PFSK-1 (cell line): ENCODE results near the gene TYW3.

Source experiments
- FOXP2 ChIP-seq: optimal IDR thresholded peaks from 2 replicates; pipeline ENCODE3; 2011; ENCODE audit warnings: borderline replicate concordance, control low read depth, inconsistent platforms; ENCODE audit not compliant: insufficient read depth; ENCODE audit errors: extremely low read length, extremely low read depth
- POLR2AphosphoS5 ChIP-seq: IDR thresholded peaks from 2 replicates; pipeline ENCODE4 v1.6.1; 2012; ENCODE audit warnings: low read depth, mild to moderate bottlenecking, control low read depth, low read length, moderate library complexity
- SIN3A ChIP-seq: IDR thresholded peaks from 2 replicates; pipeline ENCODE4 v1.6.1; 2012; ENCODE audit warnings: mild to moderate bottlenecking, low read length, moderate library complexity, borderline replicate concordance; ENCODE audit not compliant: insufficient read depth
- TAF1 ChIP-seq: IDR thresholded peaks from 2 replicates; pipeline ENCODE4 v1.6.1; 2012; ENCODE audit warnings: low read length, control low read depth, borderline replicate concordance; ENCODE audit not compliant: insufficient read depth
- TF ChIP-seq, protein P1 (sequence below), 2 experiments: IDR thresholded peaks; 2 replicates each; pipeline versions ENCODE4 v1.6.1 to v1.8.0; 2011 to 2012; ENCODE audit warnings: low read depth in 2 of 2, low read length in 2 of 2, control low read depth in 1 of 2, inconsistent platforms in 1 of 2, mild to moderate bottlenecking in 1 of 2, moderate library complexity in 1 of 2; ENCODE audit not compliant: insufficient read depth in 1 of 2

The TYW3 gene

DNA sequence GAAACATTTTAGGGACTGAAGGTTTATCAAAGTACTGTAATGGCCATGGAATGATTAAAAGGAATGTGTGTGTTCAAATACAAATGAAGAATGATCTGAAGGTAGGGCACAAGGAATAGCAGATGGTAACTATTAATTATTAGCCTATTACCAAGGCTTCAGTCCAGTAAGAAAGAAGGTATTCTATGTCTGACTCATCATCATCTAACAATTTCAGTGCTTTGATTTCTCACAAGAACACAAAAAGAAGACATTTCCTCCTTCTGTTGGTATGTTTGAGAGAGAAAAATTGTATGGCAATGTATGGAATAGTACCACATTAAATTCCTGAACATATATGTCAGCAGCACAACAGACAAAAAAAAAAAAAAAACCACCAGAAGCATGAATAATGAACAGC is 57.5 kb downstream of the TYW3 start:
- TF ChIP-seq POLR2AphosphoS5 (no peak), TAF1 (no peak), FOXP2 (no peak), SIN3A (no peak)
- TF ChIP-seq, protein P1, sequence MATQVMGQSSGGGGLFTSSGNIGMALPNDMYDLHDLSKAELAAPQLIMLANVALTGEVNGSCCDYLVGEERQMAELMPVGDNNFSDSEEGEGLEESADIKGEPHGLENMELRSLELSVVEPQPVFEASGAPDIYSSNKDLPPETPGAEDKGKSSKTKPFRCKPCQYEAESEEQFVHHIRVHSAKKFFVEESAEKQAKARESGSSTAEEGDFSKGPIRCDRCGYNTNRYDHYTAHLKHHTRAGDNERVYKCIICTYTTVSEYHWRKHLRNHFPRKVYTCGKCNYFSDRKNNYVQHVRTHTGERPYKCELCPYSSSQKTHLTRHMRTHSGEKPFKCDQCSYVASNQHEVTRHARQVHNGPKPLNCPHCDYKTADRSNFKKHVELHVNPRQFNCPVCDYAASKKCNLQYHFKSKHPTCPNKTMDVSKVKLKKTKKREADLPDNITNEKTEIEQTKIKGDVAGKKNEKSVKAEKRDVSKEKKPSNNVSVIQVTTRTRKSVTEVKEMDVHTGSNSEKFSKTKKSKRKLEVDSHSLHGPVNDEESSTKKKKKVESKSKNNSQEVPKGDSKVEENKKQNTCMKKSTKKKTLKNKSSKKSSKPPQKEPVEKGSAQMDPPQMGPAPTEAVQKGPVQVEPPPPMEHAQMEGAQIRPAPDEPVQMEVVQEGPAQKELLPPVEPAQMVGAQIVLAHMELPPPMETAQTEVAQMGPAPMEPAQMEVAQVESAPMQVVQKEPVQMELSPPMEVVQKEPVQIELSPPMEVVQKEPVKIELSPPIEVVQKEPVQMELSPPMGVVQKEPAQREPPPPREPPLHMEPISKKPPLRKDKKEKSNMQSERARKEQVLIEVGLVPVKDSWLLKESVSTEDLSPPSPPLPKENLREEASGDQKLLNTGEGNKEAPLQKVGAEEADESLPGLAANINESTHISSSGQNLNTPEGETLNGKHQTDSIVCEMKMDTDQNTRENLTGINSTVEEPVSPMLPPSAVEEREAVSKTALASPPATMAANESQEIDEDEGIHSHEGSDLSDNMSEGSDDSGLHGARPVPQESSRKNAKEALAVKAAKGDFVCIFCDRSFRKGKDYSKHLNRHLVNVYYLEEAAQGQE (IDR thresholded peaks at IDR 0.05; ENCODE audit: insufficient read depth in 1 of 2, low read depth in 2 of 2, low read length in 2 of 2) = no peak

DNA sequence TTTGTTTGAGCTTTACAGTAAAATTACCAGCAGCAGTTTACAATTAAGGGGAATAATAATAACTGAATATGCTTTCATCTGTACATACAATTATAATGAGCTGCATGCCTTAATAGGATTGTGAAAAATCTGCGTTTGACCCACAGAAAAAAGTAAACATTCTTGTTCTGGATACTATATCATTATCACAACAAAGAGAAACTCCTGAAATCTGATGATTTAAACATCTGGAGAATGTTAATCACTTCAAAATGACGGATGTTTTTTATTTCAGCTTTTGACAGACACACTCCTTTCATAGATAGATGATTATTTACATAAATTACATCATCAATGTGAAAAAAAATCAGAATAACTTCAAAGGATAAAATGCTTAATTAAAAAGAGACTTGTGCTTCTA is 58.5 kb downstream of the TYW3 start:
- TF ChIP-seq POLR2AphosphoS5 (no peak), SIN3A (no peak), FOXP2 (no peak)

DNA sequence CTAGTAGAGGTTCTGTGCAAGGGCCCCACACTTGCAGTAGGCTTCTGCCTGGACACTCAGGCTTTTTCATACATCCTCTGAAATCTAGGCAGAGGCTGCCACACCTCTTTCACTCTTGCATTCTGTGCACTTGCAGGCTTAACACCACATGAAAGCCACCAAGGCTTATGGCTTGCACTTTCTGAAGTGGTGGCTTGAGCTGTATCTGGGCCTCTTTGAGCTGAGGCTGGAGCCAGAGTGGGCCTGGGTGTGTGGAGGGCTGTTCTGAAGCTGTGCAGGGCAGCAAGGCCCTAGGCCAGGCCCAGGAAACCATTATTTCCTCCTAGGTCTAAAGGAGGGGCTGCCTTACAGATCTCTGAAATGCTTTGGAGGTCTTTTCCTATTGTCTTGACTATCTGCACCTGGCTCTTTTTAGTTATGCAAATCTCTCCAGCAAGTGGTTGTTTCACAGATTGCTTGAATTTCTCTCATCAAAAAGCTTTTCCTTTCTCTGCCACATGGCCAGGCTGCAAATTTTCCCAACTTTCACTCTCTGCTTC is 66.2 kb downstream of the TYW3 start:
- TF ChIP-seq FOXP2 = no peak
- TF ChIP-seq, protein P1 (IDR thresholded peaks at IDR 0.05; ENCODE audit: insufficient read depth in 1 of 2, low read depth in 2 of 2, low read length in 2 of 2) = no peak

DNA sequence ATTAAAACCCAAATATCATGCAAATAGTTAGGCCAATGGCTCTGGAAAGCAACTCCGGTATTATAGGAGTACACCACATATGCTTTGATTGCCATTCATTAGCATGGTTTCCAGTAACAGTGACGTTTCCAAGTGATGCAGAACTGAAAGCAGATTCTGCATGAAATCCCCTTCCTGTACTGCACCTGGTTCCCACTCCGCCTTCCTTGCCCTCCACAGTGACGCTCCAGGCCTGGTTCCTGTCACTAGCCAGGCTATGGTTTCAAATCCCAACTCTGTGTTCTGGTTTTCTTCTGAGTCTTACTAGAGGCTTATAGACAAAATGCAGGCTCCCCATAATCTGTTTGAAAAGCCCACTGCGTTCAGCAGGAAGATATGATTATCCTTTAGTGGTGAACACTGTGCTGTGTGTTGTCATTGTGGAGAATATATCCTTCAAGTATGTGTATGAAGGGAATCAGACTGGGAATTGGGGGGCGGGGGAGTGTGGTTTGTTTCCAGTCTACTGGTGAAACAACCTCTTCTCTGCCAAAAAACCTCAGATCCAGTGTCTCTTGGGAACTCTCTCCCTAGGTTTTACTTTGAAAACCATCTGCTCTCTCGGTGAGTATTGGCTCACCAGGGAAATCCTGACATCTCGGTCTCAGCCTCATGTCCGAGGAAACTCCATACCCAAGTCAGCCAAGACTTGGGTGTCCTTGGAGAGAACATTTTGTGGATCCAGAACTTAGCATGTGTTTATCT is 78.7 kb downstream of the TYW3 start:
- TF ChIP-seq FOXP2 (no peak), SIN3A (no peak), TAF1 (no peak), POLR2AphosphoS5 (no peak)
- TF ChIP-seq, protein P1 (IDR thresholded peaks at IDR 0.05; ENCODE audit: insufficient read depth in 1 of 2, low read depth in 2 of 2, low read length in 2 of 2) = no peak

DNA sequence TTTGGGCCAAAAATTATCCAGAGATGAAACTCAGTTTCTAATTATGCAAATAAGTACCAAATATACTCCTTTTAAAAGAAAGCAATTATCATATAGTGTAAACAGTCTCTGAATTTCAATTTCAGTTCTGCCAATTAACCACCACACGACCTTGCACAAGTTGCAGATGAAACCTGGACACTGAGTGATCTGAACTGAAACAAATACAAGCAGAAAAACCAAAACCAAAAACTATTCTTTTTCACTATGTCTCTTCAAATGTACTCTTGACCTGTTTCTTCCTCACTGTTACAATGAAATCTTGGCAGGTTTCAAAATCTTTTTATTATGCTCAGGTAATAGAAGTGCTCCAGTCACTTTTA is 79.2 kb downstream of the TYW3 start:
- no peak for TF ChIP-seq SIN3A
